ENCODE data around the gene PHACTR2. TPM values are rescaled to one million over a fixed set of nuclear protein-coding genes. Genes with fewer than 3 reads are reported as not detected.
"Not testable (repeated sequence)": the region's sequence is repeated elsewhere in the genome, so short reads cannot be mapped to it uniquely, and the experiment has no call there.

The PHACTR2 gene
- 42.1 and 44.8 TPM in 2 replicates for total RNA-seq

GRCh38 chr6:143677891-143678791 lies at the start of gene PHACTR2:
PHACTR2 (plus strand) TSS chr6:143677965; CDS start chr6:143678164, 199 bp downstream.
- intact Hi-C loops (cut with micrococcal nuclease): loop anchor here (2.0 to 5.0 kb wide), 4 partner anchors 103 to 227 kb away; partner anchors contain the start of genes ADAT2, FUCA2 and PEX3

- intact Hi-C loops (cut with micrococcal nuclease): no loop called here
Measured at GRCh38 chr6:143629104-143630080, 48.4 kb upstream of the PHACTR2 start.

GRCh38 chr6:143631196-143631595 lies 46.6 kb upstream of the PHACTR2 start:
- intact Hi-C loops (cut with micrococcal nuclease): not testable (repeated sequence)

GRCh38 chr6:143632894-143633293 lies 44.9 kb upstream of the PHACTR2 start:
- intact Hi-C loops (cut with micrococcal nuclease): no loop called here

GRCh38 chr6:143634486-143634885 lies 43.3 kb upstream of the PHACTR2 start:
- intact Hi-C loops (cut with micrococcal nuclease): no loop called here

GRCh38 chr6:143637691-143638090 lies 40.1 kb upstream of the PHACTR2 start:
- intact Hi-C loops (cut with micrococcal nuclease): loop anchor here (5.0 kb wide), 1 partner anchor 95 kb away; no protein-coding TSS in a partner anchor

GRCh38 chr6:143642403-143642802 lies 35.4 kb upstream of the PHACTR2 start:
- intact Hi-C loops (cut with micrococcal nuclease): no loop called here

GRCh38 chr6:143647191-143647590 lies 30.6 kb upstream of the PHACTR2 start:
- intact Hi-C loops (cut with micrococcal nuclease): no loop called here

- intact Hi-C loops (cut with micrococcal nuclease): no loop called here
Measured at GRCh38 chr6:143647732-143648131, 30.0 kb upstream of the PHACTR2 start.

GRCh38 chr6:143649319-143649718 lies 28.4 kb upstream of the PHACTR2 start:
- intact Hi-C loops (cut with micrococcal nuclease): not testable (repeated sequence)

- intact Hi-C loops (cut with micrococcal nuclease): not testable (repeated sequence)
Measured at GRCh38 chr6:143651328-143651727, 26.4 kb upstream of the PHACTR2 start.

GRCh38 chr6:143652841-143653331 lies 24.9 kb upstream of the PHACTR2 start:
- intact Hi-C loops (cut with micrococcal nuclease): no loop called here

GRCh38 chr6:143655541-143655940 lies 22.2 kb upstream of the PHACTR2 start:
- intact Hi-C loops (cut with micrococcal nuclease): no loop called here

- intact Hi-C loops (cut with micrococcal nuclease): no loop called here
Measured at GRCh38 chr6:143656026-143656425, 21.7 kb upstream of the PHACTR2 start.

- intact Hi-C loops (cut with micrococcal nuclease): no loop called here
Measured at GRCh38 chr6:143657809-143658208, 20.0 kb upstream of the PHACTR2 start.

GRCh38 chr6:143660170-143660569 lies 17.6 kb upstream of the PHACTR2 start:
- intact Hi-C loops (cut with micrococcal nuclease): not testable (repeated sequence)

GRCh38 chr6:143664171-143664570 lies 13.6 kb upstream of the PHACTR2 start:
- intact Hi-C loops (cut with micrococcal nuclease): no loop called here

- intact Hi-C loops (cut with micrococcal nuclease): not testable (repeated sequence)
Measured at GRCh38 chr6:143666007-143666406, 11.8 kb upstream of the PHACTR2 start.

GRCh38 chr6:143669483-143669882 lies 8.3 kb upstream of the PHACTR2 start:
- intact Hi-C loops (cut with micrococcal nuclease): not testable (repeated sequence)

GRCh38 chr6:143673669-143674068 lies 4.1 kb upstream of the PHACTR2 start:
- intact Hi-C loops (cut with micrococcal nuclease): no loop called here

All from T-helper 1 cell treated with Interleukin-12 subunit alpha and Interleukin-12 subunit beta and Interleukin-4 antibody, amounts not matched to agents 30 ng/mL and 1 ng/mL, for 36 hours (primary cell).